Thoracic aorta (tissue), 2 donors: Measurements from ENCODE around the gene CDS2. TPM values are rescaled to one million over a fixed set of nuclear protein-coding genes. Genes with fewer than 3 reads are reported as not detected.

Experiments used
- ATAC-seq: fragments of 150-250 bp; one replicate; pipeline ENCODE4 v1.8.0; 2017; ENCODE audit warnings: low read depth; ENCODE audit not compliant: insufficient number of reproducible peaks, low FRiP score
- DNase-seq: peaks from one replicate; pipeline ENCODE4 v3.0.0-alpha.2; 2020; ENCODE audit warnings: low spot score
- H3K27ac ChIP-seq, 2 donors: fragments of 200-600 bp; sonication (generic); 1 replicate in 1 of 2; 2 replicates in 1 of 2; pipeline ENCODE4 v1.5.1; 2016; ENCODE audit warnings: mild to moderate bottlenecking in 2 of 2, moderate library complexity in 2 of 2
- H3K27me3 ChIP-seq: fragments of 200-600 bp; sonication (generic); replicated peaks from 2 replicates; pipeline ENCODE4 v1.6.0; 2016; ENCODE audit warnings: mild to moderate bottlenecking; ENCODE audit not compliant: insufficient read depth
- H3K36me3 ChIP-seq: fragments of 200-600 bp; sonication (generic); one replicate; pipeline ENCODE4 v1.5.1; 2016
- H3K4me1 ChIP-seq, 2 donors: fragments of 200-600 bp; sonication (generic); 1 replicate in 1 of 2; 2 replicates in 1 of 2; pipeline versions ENCODE4 v1.5.1 to v1.6.0; 2016; ENCODE audit warnings: low read depth in 2 of 2, mild to moderate bottlenecking in 1 of 2; ENCODE audit not compliant: control insufficient read depth in 1 of 2
- H3K4me3 ChIP-seq: fragments of 200-600 bp; sonication (generic); 2 replicates; pipeline ENCODE4 v1.5.1; 2016; ENCODE audit warnings: mild to moderate bottlenecking
- H3K9me3 ChIP-seq: fragments of 200-600 bp; sonication (generic); 2 replicates; pipeline ENCODE4 v1.5.1; 2016
- CTCF ChIP-seq: fragments of 200-600 bp; sonication (generic); IDR thresholded peaks from one replicate; pipeline ENCODE4 v1.5.1; 2019; ENCODE audit warnings: antibody characterized with exemption
- total RNA-seq, 2 donors: library from RNA; depleted of rRNA; stranded (reverse); fragments of >200 nt; gene quantifications; one replicate each; pipeline versions ENCODE4 v1.1.0 to v1.2.3, GENCODE V29; 2016

The CDS2 gene
- total RNA-seq, 2 donors from 2014 or later, result 63.6 to 85.6 TPM

- DNase-seq (no peak), ATAC-seq (no peak)
- Histone ChIP-seq H3K27me3 (no peaks in the 10 kb centered on the region), H3K27ac (no peak overlapping the region), H3K9me3 (no peaks in the 10 kb centered on the region), H3K4me3 (no peak overlapping the region), H3K36me3 (peaks cover 20% of the 10 kb centered on the region), H3K4me1 (peaks cover 5 to 14% of the 10 kb centered on the region in 2 donors)
- TF ChIP-seq CTCF, result no peak
Observed at GRCh38 chr20:5109276-5109675, 17.5 kb upstream of the CDS2 start.

GRCh38 chr20:5113615-5113986 lies 13.2 kb upstream of the CDS2 start:
- no peaks in the 10 kb centered on the region for H3K9me3 ChIP-seq
- TF ChIP-seq CTCF, result no peak

GRCh38 chr20:5114403-5114802 lies 12.4 kb upstream of the CDS2 start:
- Histone ChIP-seq H3K4me3 (no peak overlapping the region), H3K36me3 (peaks cover 5% of the 10 kb centered on the region), H3K9me3 (no peaks in the 10 kb centered on the region), H3K27me3 (no peaks in the 10 kb centered on the region), H3K27ac (no peak overlapping the region), H3K4me1 (peaks cover 12 to 26% of the 10 kb centered on the region in 2 donors)
- ATAC-seq (no peak), DNase-seq (no peak)
- no peak for TF ChIP-seq CTCF

More at GRCh38 chr20:5113615-5113986, 13.2 kb upstream of the CDS2 start:
- H3K4me3 ChIP-seq, result peak overlapping the region; percentile 96
- H3K27ac ChIP-seq, result peak overlapping the region; percentile 96 to 97
- ATAC-seq (no peak), DNase-seq (no peak)
- H3K36me3 ChIP-seq, result peaks cover 5% of the 10 kb centered on the region
- no peaks in the 10 kb centered on the region for H3K27me3 ChIP-seq
- peaks cover 7 to 21% of the 10 kb centered on the region in 2 donors for H3K4me1 ChIP-seq

- H3K4me1 ChIP-seq, result peaks cover 9 to 27% of the 10 kb centered on the region in 2 donors
- H3K9me3 ChIP-seq, result no peaks in the 10 kb centered on the region
- no peak for TF ChIP-seq CTCF
- H3K4me3 ChIP-seq, result no peak overlapping the region
- H3K27me3 ChIP-seq, result no peaks in the 10 kb centered on the region
- no peak overlapping the region for H3K27ac ChIP-seq
- H3K36me3 ChIP-seq, result no peaks in the 10 kb centered on the region
- DNase-seq (no peak), ATAC-seq (no peak)
Observed at GRCh38 chr20:5116875-5117274, 9.9 kb upstream of the CDS2 start.

GRCh38 chr20:5118220-5119142 lies 8.3 kb upstream of the CDS2 start:
- ATAC-seq (no peak), DNase-seq (no peak)
- Histone ChIP-seq H3K4me3 (peak overlapping the region; percentile 88), H3K36me3 (no peaks in the 10 kb centered on the region), H3K27ac (peak overlapping the region in 1 of 2 donors; percentile 77), H3K9me3 (no peaks in the 10 kb centered on the region), H3K27me3 (no peaks in the 10 kb centered on the region), H3K4me1 (peaks cover 7 to 20% of the 10 kb centered on the region in 2 donors)
- no peak for TF ChIP-seq CTCF
